H1 (cell line): Measurements from ENCODE around the gene MALT1. TPM values are rescaled to one million over a fixed set of nuclear protein-coding genes. Genes with fewer than 3 reads are reported as not detected.

ENCODE experiments used
- CTCF ChIA-PET: fragments of 300-600 bp; sonication (Branson Sonifier 250); formaldehyde crosslinking; loops from one replicate; lab custom pipeline; 2021; ENCODE audit not compliant: partially characterized antibody; lab: Charles Lee
- POLR2A ChIA-PET: fragments of 300-600 bp; sonication (Branson Sonifier 250); formaldehyde crosslinking; loops from one replicate; lab custom pipeline; 2021; ENCODE audit warnings: inconsistent platforms; ENCODE audit not compliant: partially characterized antibody; lab: Charles Lee
- DNase-seq, 2 experiments: peaks; one replicate each; pipeline versions ENCODE4 v3.0.0 to v3.0.0-alpha.2; 2010 to 2022; ENCODE audit warnings: low spot score in 2 of 2, low read depth in 1 of 2, mixed read lengths in 1 of 2
- FAIRE-seq: peaks from 2 replicates; lab custom pipeline; 2011; peaks lifted over from hg19 to GRCh38; lab: Jason Lieb, UNC
- H2AFZ ChIP-seq: 2 replicates; pipeline ENCODE4 v1.8.1; 2012; ENCODE audit warnings: low read length, inconsistent platforms
- H2AK5ac ChIP-seq: 2 replicates; pipeline ENCODE4 v1.6.1; 2013; ENCODE audit warnings: low read depth, low read length
- H2BK120ac ChIP-seq: replicated peaks from 2 replicates; pipeline ENCODE3; 2013; ENCODE audit warnings: low read depth, low read length, inconsistent platforms
- H2BK12ac ChIP-seq: 2 replicates; pipeline ENCODE4 v1.6.1; 2013; ENCODE audit warnings: low read depth, low read length
- H2BK15ac ChIP-seq: 2 replicates; pipeline ENCODE4 v1.6.1; 2013; ENCODE audit warnings: low read length
- H2BK20ac ChIP-seq: 2 replicates; pipeline ENCODE4 v1.6.1; 2013; ENCODE audit warnings: low read length
- H2BK5ac ChIP-seq: 2 replicates; pipeline ENCODE4 v1.6.1; 2013; ENCODE audit warnings: low read depth, low read length
- H3K14ac ChIP-seq: 2 replicates; pipeline ENCODE4 v1.6.1; 2013; ENCODE audit warnings: inconsistent platforms; ENCODE audit not compliant: insufficient read length
- H3K18ac ChIP-seq: 2 replicates; pipeline ENCODE4 v1.6.1; 2013; ENCODE audit warnings: low read length; ENCODE audit errors: extremely low read depth
- H3K23ac ChIP-seq: 2 replicates; pipeline ENCODE4 v1.6.1; 2013; ENCODE audit warnings: inconsistent platforms; ENCODE audit not compliant: insufficient read length
- H3K23me2 ChIP-seq: 2 replicates; pipeline ENCODE4 v1.6.1; 2013; ENCODE audit warnings: low read depth, low read length
- H3K27ac ChIP-seq: 2 replicates; pipeline ENCODE4 v1.6.1; 2011; ENCODE audit warnings: low read depth, low read length, inconsistent platforms
- H3K27me3 ChIP-seq, 4 experiments: replicated peaks in 1 of 4; 1 replicate in 1 of 4; 2 replicates in 3 of 4; pipeline versions ENCODE4 v1.6.1 to v1.8.1; 2011 to 2013; ENCODE audit warnings: low read length in 3 of 4, mild to moderate bottlenecking in 3 of 4, inconsistent platforms in 2 of 4, mixed read lengths in 2 of 4, moderate library complexity in 1 of 4; ENCODE audit not compliant: control insufficient read depth in 3 of 4, insufficient read depth in 3 of 4; ENCODE audit errors: extremely low read depth in 1 of 4
- H3K36me3 ChIP-seq, 4 experiments: 2 replicates each; pipeline versions ENCODE4 v1.6.1 to v1.8.1; 2011 to 2013; ENCODE audit warnings: mild to moderate bottlenecking in 4 of 4, low read length in 3 of 4, moderate library complexity in 2 of 4, control low read depth in 1 of 4, inconsistent platforms in 1 of 4; ENCODE audit not compliant: insufficient read depth in 4 of 4, control insufficient read depth in 2 of 4
- H3K4ac ChIP-seq: replicated peaks from 2 replicates; pipeline ENCODE3; 2013; ENCODE audit warnings: low read length, low read depth, mixed read lengths, inconsistent platforms; ENCODE audit not compliant: insufficient read length
- H3K4me1 ChIP-seq, 4 experiments: replicated peaks in 1 of 4; 1 replicate in 1 of 4; 2 replicates in 3 of 4; pipeline versions ENCODE4 v1.6.1 to v1.8.1; 2011 to 2013; ENCODE audit warnings: low read length in 3 of 4, inconsistent platforms in 2 of 4, mixed read lengths in 1 of 4; ENCODE audit not compliant: insufficient read depth in 4 of 4, control insufficient read depth in 3 of 4
- H3K4me2 ChIP-seq, 2 experiments: 2 replicates each; pipeline versions ENCODE4 v1.6.1 to v1.8.1; 2011 to 2013; ENCODE audit warnings: low read depth in 2 of 2, low read length in 2 of 2, control low read depth in 1 of 2, inconsistent platforms in 1 of 2, mild to moderate bottlenecking in 1 of 2; ENCODE audit not compliant: insufficient read depth in 1 of 2
- H3K4me3 ChIP-seq, 4 experiments: fragments of 200-600, 300-600 bp in 1 of 4; sonication (generic), shearing (Covaris generic), sonication (Bioruptor Twin) in 1 of 4; 2 replicates each; pipeline versions ENCODE4 v1.5.1 to v1.8.1; 2011 to 2016; ENCODE audit warnings: low read length in 4 of 4, low read depth in 3 of 4, control low read depth in 2 of 4, inconsistent platforms in 2 of 4, mild to moderate bottlenecking in 2 of 4, mixed read lengths in 1 of 4, moderate library complexity in 1 of 4; ENCODE audit not compliant: insufficient read depth in 2 of 4; ENCODE audit errors: extremely low read depth in 1 of 4
- H3K56ac ChIP-seq: replicated peaks from 2 replicates; pipeline ENCODE3; 2013; ENCODE audit warnings: low read depth, mild to moderate bottlenecking, mixed read lengths, low read length, inconsistent platforms; ENCODE audit not compliant: insufficient read length
- H3K79me1 ChIP-seq: 2 replicates; pipeline ENCODE4 v1.6.1; 2013; ENCODE audit warnings: low read depth, low read length, control low read depth
- H3K79me2 ChIP-seq, 2 experiments: 2 replicates each; pipeline versions ENCODE4 v1.6.1 to v1.8.1; 2012 to 2013; ENCODE audit warnings: low read length in 2 of 2, mild to moderate bottlenecking in 2 of 2, inconsistent platforms in 1 of 2; ENCODE audit not compliant: insufficient read depth in 2 of 2, control insufficient read depth in 1 of 2
- H3K9ac ChIP-seq, 4 experiments: replicated peaks in 1 of 4; 1 replicate in 1 of 4; 2 replicates in 3 of 4; pipeline versions ENCODE4 v1.6.1 to v1.8.1; 2011 to 2013; ENCODE audit warnings: low read depth in 3 of 4, low read length in 3 of 4, control low read depth in 2 of 4, mild to moderate bottlenecking in 2 of 4, moderate library complexity in 2 of 4, inconsistent platforms in 1 of 4; ENCODE audit errors: extremely low read depth in 1 of 4
- H3K9me3 ChIP-seq, 2 experiments: 2 replicates each; pipeline versions ENCODE4 v1.6.1 to v1.8.1; 2012 to 2013; ENCODE audit warnings: mild to moderate bottlenecking in 2 of 2, moderate library complexity in 2 of 2, control low read depth in 1 of 2, inconsistent platforms in 1 of 2, low read depth in 1 of 2, low read length in 1 of 2, mixed read lengths in 1 of 2; ENCODE audit not compliant: insufficient read depth in 2 of 2
- H4K20me1 ChIP-seq, 2 experiments: replicated peaks in 1 of 2; 2 replicates each; pipeline versions ENCODE3 to v1.8.1; 2011 to 2013; ENCODE audit warnings: inconsistent platforms in 2 of 2, low read length in 2 of 2, mild to moderate bottlenecking in 1 of 2; ENCODE audit not compliant: insufficient read depth in 2 of 2, control insufficient read depth in 1 of 2
- H4K5ac ChIP-seq: 2 replicates; pipeline ENCODE4 v1.6.1; 2013; ENCODE audit warnings: low read length, low read depth, mixed read lengths, inconsistent platforms; ENCODE audit not compliant: insufficient read length
- H4K8ac ChIP-seq: 2 replicates; pipeline ENCODE4 v1.8.0; 2013; ENCODE audit warnings: mild to moderate bottlenecking, moderate library complexity, low read length, inconsistent platforms; ENCODE audit not compliant: insufficient read depth; ENCODE audit errors: extremely low read depth
- H4K91ac ChIP-seq: replicated peaks from 2 replicates; pipeline ENCODE3; 2013; ENCODE audit warnings: low read length, mixed read lengths, inconsistent platforms; ENCODE audit not compliant: insufficient read length
- BACH1 ChIP-seq: IDR thresholded peaks from 2 replicates; pipeline ENCODE4 v1.6.1; 2012; ENCODE audit warnings: low read length, improper control_type of control experiment
- WGBS, 2 experiments: shearing (Covaris generic) in 1 of 2; methylation state at CpG; one replicate each; pipeline versions ENCODE4 v1.1.6 to v1.1.7; 2013 to 2015; ENCODE audit warnings: low lambda C conversion rate in 2 of 2, mixed read lengths in 2 of 2, inconsistent platforms in 1 of 2, low coverage in 1 of 2, missing lambda C conversion rate in 1 of 2; ENCODE audit not compliant: insufficient replicate concordance in 2 of 2, insufficient coverage in 1 of 2, insufficient read length in 1 of 2; ENCODE audit errors: extremely low coverage in 1 of 2, missing lambda C conversion rate in 1 of 2; 5-methylcytosine and 5-hydroxymethylcytosine counted together
- polyA plus RNA-seq, 7 experiments: library from polyadenylated mRNA; depleted of rRNA in 3 of 7; stranded (reverse) in 5 of 7; unstranded in 2 of 7; fragments of >200 nt in 5 of 7; fragments of 200-250 nt in 2 of 7; gene quantifications; 1 replicate in 5 of 7; 2 replicates in 1 of 7; 4 replicates in 1 of 7; pipeline versions ENCODE4 v1.2.1 to v1.2.3, GENCODE V29; 2011 to 2013; ENCODE audit warnings: missing spikeins in 2 of 7, mixed read lengths in 2 of 7
- total RNA-seq: library from RNA; stranded (reverse); fragmentation: NEBNext Ultra II Directional; extraction: Animal tissue kit (Norgen Biotek cat#: 25700); gene quantifications from 2 replicates; pipeline ENCODE4 v1.2.1, GENCODE V29; 2021
- TF ChIP-seq, protein P1 (sequence below): IDR thresholded peaks from 2 replicates; pipeline ENCODE4 v1.6.1; 2012; ENCODE audit warnings: inconsistent platforms

The MALT1 gene
- total and polyA plus RNA-seq, 2 of the 8 experiments (the other 6 are each of a cell fraction or from before 2014, with no cell fraction given): 10.7 to 25.9 TPM

GRCh38 chr18:58694720-58695468 is 23.6 kb downstream of the MALT1 start:
- Histone ChIP-seq H3K23me2 (no peaks in the 10 kb centered on the region), H3K4me1 (peaks cover 0 to 3% (median 0%) of the 10 kb centered on the region in 4 experiments; a peak in 1 of 7 replicates), H3K9me3 (0 out of 4 replicates have a peak, but pooled peaks cover 0 to 2% of the 10 kb centered on the region in 2 experiments), H3K56ac (no peak overlapping the region), H2BK20ac (no peak overlapping the region), H3K14ac (no peak overlapping the region), H2BK12ac (no peak overlapping the region), H3K27ac (no peak overlapping the region), H3K36me3 (peaks cover 0 to 11% (median 3%) of the 10 kb centered on the region in 4 experiments; a peak in 5 of 8 replicates), H4K8ac (no peak overlapping the region), H3K27me3 (no peaks in the 10 kb centered on the region), H3K79me2 (no peaks in the 10 kb centered on the region), H3K4me2 (no peak overlapping the region), H2AFZ (no peak overlapping the region), H2BK120ac (no peak overlapping the region), H3K23ac (no peak overlapping the region), H3K4me3 (no peak overlapping the region), H4K20me1 (no peaks in the 10 kb centered on the region), H3K4ac (no peak overlapping the region), H3K18ac (no peak overlapping the region), H2AK5ac (no peak overlapping the region), H4K5ac (no peak overlapping the region), H3K9ac (no peak overlapping the region), H4K91ac (no peak overlapping the region), H2BK15ac (no peak overlapping the region), H2BK5ac (no peak overlapping the region)
- WGBS, 2 experiments: 82% methylated on average over 8 of the region's 8 CpGs; no CpG with 5 or more reads in 1 of the 2 experiments
- DNase-seq (no peak), FAIRE-seq (no peak)
- ChIA-PET POLR2A (no interaction called here), CTCF (interaction anchor here (0.9 kb wide), 1 partner anchor 351 kb away, joined by 3 read pairs; no protein-coding TSS in a partner anchor)
- no peak for TF ChIP-seq BACH1
- TF ChIP-seq, protein P1, sequence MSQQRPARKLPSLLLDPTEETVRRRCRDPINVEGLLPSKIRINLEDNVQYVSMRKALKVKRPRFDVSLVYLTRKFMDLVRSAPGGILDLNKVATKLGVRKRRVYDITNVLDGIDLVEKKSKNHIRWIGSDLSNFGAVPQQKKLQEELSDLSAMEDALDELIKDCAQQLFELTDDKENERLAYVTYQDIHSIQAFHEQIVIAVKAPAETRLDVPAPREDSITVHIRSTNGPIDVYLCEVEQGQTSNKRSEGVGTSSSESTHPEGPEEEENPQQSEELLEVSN: peak; percentile 33; the same call in 1 of the 2 replicates
- TF ChIP-seq, all 59 proteins: peak for 1
- H3K79me1 ChIP-seq: peaks cover 3% of the 10 kb centered on the region; the same call in 1 of the 2 replicates
